Activated naive CD8-positive, alpha-beta T cell (primary cell): ENCODE data around the gene HEBP2.
"Not testable (repeated sequence)": the region's sequence is repeated elsewhere in the genome, so short reads cannot be mapped to it uniquely, and the experiment has no call there.

Experiments
- H3K27ac Mint-ChIP-seq: one replicate; pipeline ENCODE4 v1.8.0; 2021; ENCODE audit warnings: mixed read lengths
- H3K27me3 Mint-ChIP-seq: one replicate; pipeline ENCODE4 v1.8.0; 2021; ENCODE audit warnings: mixed read lengths
- H3K36me3 Mint-ChIP-seq: one replicate; pipeline ENCODE4 v1.8.0; 2021; ENCODE audit warnings: mixed read lengths
- H3K4me1 Mint-ChIP-seq: one replicate; pipeline ENCODE4 v1.8.0; 2021; ENCODE audit warnings: low read depth, mixed read lengths
- H3K4me3 Mint-ChIP-seq: one replicate; pipeline ENCODE4 v1.8.0; 2021; ENCODE audit warnings: mild to moderate bottlenecking, mixed read lengths
- H3K9me3 Mint-ChIP-seq: one replicate; pipeline ENCODE4 v1.8.0; 2021; ENCODE audit warnings: low read depth, mixed read lengths

The HEBP2 gene

GRCh38 chr6:138410048-138410735 lies 6.2 kb downstream of the HEBP2 start:
- no peaks in the 10 kb centered on the region for H3K9me3 Mint-ChIP-seq
- H3K4me1 Mint-ChIP-seq, result peaks cover 26% of the 10 kb centered on the region
- no peak overlapping the region for H3K4me3 Mint-ChIP-seq
- peak overlapping the region; percentile 5 for H3K27ac Mint-ChIP-seq
- H3K36me3 Mint-ChIP-seq, result peaks cover 32% of the 10 kb centered on the region
- no peaks in the 10 kb centered on the region for H3K27me3 Mint-ChIP-seq

- Mint-ChIP-seq H3K4me1 (peaks cover 18% of the 10 kb centered on the region), H3K27ac (peak overlapping the region; percentile 80), H3K4me3 (no peak overlapping the region), H3K36me3 (peaks cover 34% of the 10 kb centered on the region), H3K9me3 (no peaks in the 10 kb centered on the region), H3K27me3 (no peaks in the 10 kb centered on the region)
Observed at GRCh38 chr6:138410972-138411880, 7.2 kb downstream of the HEBP2 start.

GRCh38 chr6:138415125-138415524 lies 11.1 kb downstream of the HEBP2 start:
- peaks cover 44% of the 10 kb centered on the region for H3K36me3 Mint-ChIP-seq

GRCh38 chr6:138416206-138416605 lies 12.2 kb downstream of the HEBP2 start:
- Mint-ChIP-seq H3K27ac (no peak overlapping the region), H3K4me1 (peaks cover 3% of the 10 kb centered on the region), H3K36me3 (peaks cover 43% of the 10 kb centered on the region), H3K4me3 (no peak overlapping the region), H3K27me3 (no peaks in the 10 kb centered on the region), H3K9me3 (no peaks in the 10 kb centered on the region)

More at GRCh38 chr6:138415125-138415524, 11.1 kb downstream of the HEBP2 start:
- Mint-ChIP-seq H3K4me1 (peaks cover 8% of the 10 kb centered on the region), H3K4me3 (no peak overlapping the region), H3K27me3 (no peaks in the 10 kb centered on the region), H3K9me3 (no peaks in the 10 kb centered on the region), H3K27ac (no peak overlapping the region)

GRCh38 chr6:138417493-138418117 lies 13.6 kb downstream of the HEBP2 start:
- H3K9me3 Mint-ChIP-seq, result no peaks in the 10 kb centered on the region
- no peaks in the 10 kb centered on the region for H3K27me3 Mint-ChIP-seq
- H3K36me3 Mint-ChIP-seq, result peaks cover 40% of the 10 kb centered on the region
- no peak overlapping the region for H3K4me3 Mint-ChIP-seq
- H3K27ac Mint-ChIP-seq, result peak overlapping the region; percentile 67
- no peaks in the 10 kb centered on the region for H3K4me1 Mint-ChIP-seq

- Mint-ChIP-seq H3K27ac (no peak overlapping the region), H3K36me3 (peaks cover 35% of the 10 kb centered on the region), H3K9me3 (no peaks in the 10 kb centered on the region), H3K4me1 (peaks cover 3% of the 10 kb centered on the region), H3K4me3 (no peak overlapping the region), H3K27me3 (no peaks in the 10 kb centered on the region)
Observed at GRCh38 chr6:138418118-138418742, 14.2 kb downstream of the HEBP2 start.

- Mint-ChIP-seq H3K4me3 (no peak overlapping the region), H3K27ac (no peak overlapping the region), H3K4me1 (peaks cover 6% of the 10 kb centered on the region), H3K9me3 (no peaks in the 10 kb centered on the region), H3K27me3 (no peaks in the 10 kb centered on the region), H3K36me3 (peaks cover 27% of the 10 kb centered on the region)
Observed at GRCh38 chr6:138419766-138420165, 15.7 kb downstream of the HEBP2 start.

- Mint-ChIP-seq H3K9me3 (no peaks in the 10 kb centered on the region), H3K36me3 (peaks cover 23% of the 10 kb centered on the region), H3K27ac (no peak overlapping the region), H3K27me3 (no peaks in the 10 kb centered on the region), H3K4me3 (no peak overlapping the region), H3K4me1 (peaks cover 6% of the 10 kb centered on the region)
Observed at GRCh38 chr6:138420356-138420755, 16.3 kb downstream of the HEBP2 start.

- Mint-ChIP-seq H3K27ac (no peak overlapping the region), H3K9me3 (no peaks in the 10 kb centered on the region), H3K27me3 (no peaks in the 10 kb centered on the region), H3K4me1 (peaks cover 6% of the 10 kb centered on the region), H3K4me3 (no peak overlapping the region), H3K36me3 (peaks cover 23% of the 10 kb centered on the region)
Observed at GRCh38 chr6:138421089-138421488, 17.1 kb downstream of the HEBP2 start.

GRCh38 chr6:138421608-138422007 lies 17.6 kb downstream of the HEBP2 start:
- Mint-ChIP-seq H3K27me3 (no peaks in the 10 kb centered on the region), H3K9me3 (no peaks in the 10 kb centered on the region), H3K27ac (no peak overlapping the region), H3K4me3 (no peak overlapping the region), H3K36me3 (peaks cover 23% of the 10 kb centered on the region), H3K4me1 (peaks cover 6% of the 10 kb centered on the region)

- Mint-ChIP-seq H3K36me3 (peaks cover 16% of the 10 kb centered on the region), H3K9me3 (no peaks in the 10 kb centered on the region), H3K4me1 (peaks cover 6% of the 10 kb centered on the region), H3K4me3 (no peak overlapping the region), H3K27ac (no peak overlapping the region), H3K27me3 (no peaks in the 10 kb centered on the region)
Observed at GRCh38 chr6:138422861-138423260, 18.8 kb downstream of the HEBP2 start.

- Mint-ChIP-seq H3K27ac (no peak overlapping the region), H3K36me3 (peaks cover 2% of the 10 kb centered on the region), H3K4me3 (no peak overlapping the region), H3K9me3 (no peaks in the 10 kb centered on the region), H3K4me1 (peaks cover 6% of the 10 kb centered on the region), H3K27me3 (peaks cover under 1% of the 10 kb centered on the region)
Observed at GRCh38 chr6:138424004-138424904, 20.2 kb downstream of the HEBP2 start.

GRCh38 chr6:138425256-138425655 lies 21.2 kb downstream of the HEBP2 start:
- H3K4me3 Mint-ChIP-seq, H3K27ac Mint-ChIP-seq, H3K36me3 Mint-ChIP-seq, H3K9me3 Mint-ChIP-seq, H3K4me1 Mint-ChIP-seq, H3K27me3 Mint-ChIP-seq: not testable (repeated sequence)
